HepG2 (cell line): Measurements from ENCODE around the gene RALY. TPM values are rescaled to one million over a fixed set of nuclear protein-coding genes. Genes with fewer than 3 reads are reported as not detected.

Experiments used
- CEBPG ChIP-seq: IDR thresholded peaks from 2 replicates; pipeline ENCODE4 v1.6.1; 2016
- EP300 ChIP-seq, 3 experiments: sonication (generic) in 1 of 3; formaldehyde crosslinking in 1 of 3; IDR thresholded peaks; 2 replicates each; pipeline versions ENCODE4 v1.5.1 to v1.6.1; 2011 to 2020; ENCODE audit warnings: low read depth in 2 of 3, low read length in 2 of 3, borderline replicate concordance in 1 of 3, improper control_type of control experiment in 1 of 3, mild to moderate bottlenecking in 1 of 3, missing genetic modification reagents in 1 of 3, moderate library complexity in 1 of 3
- FOSL2 ChIP-seq: sonication (generic); formaldehyde crosslinking; IDR thresholded peaks from 2 replicates; pipeline ENCODE4 v1.4.0; 2020; ENCODE audit warnings: missing genetic modification reagents
- HNF1B ChIP-seq: sonication (generic); formaldehyde crosslinking; IDR thresholded peaks from 2 replicates; pipeline ENCODE4 v1.5.1; 2020; ENCODE audit warnings: mild to moderate bottlenecking, moderate library complexity, missing genetic modification reagents
- MIER3 ChIP-seq: IDR thresholded peaks from 2 replicates; pipeline ENCODE4 v1.6.1; 2016; ENCODE audit warnings: missing compliant biosample characterization, borderline replicate concordance
- PATZ1 ChIP-seq: sonication (generic); formaldehyde crosslinking; IDR thresholded peaks from 2 replicates; pipeline ENCODE4 v1.4.0; 2020; ENCODE audit warnings: missing genetic modification reagents
- THAP11 ChIP-seq: IDR thresholded peaks from 2 replicates; pipeline ENCODE4 v1.6.1; 2016; ENCODE audit warnings: missing biosample characterization, missing genetic modification reagents
- ZNF280B ChIP-seq: sonication (generic); formaldehyde crosslinking; IDR thresholded peaks from 2 replicates; pipeline ENCODE4 v1.5.0; 2020; ENCODE audit warnings: missing genetic modification reagents, mild to moderate bottlenecking, borderline replicate concordance
- ZNF580 ChIP-seq: IDR thresholded peaks from 2 replicates; pipeline ENCODE4 v1.6.1; 2016; ENCODE audit warnings: low read depth, borderline replicate concordance
- polyA plus RNA-seq, 8 experiments: library from polyadenylated mRNA; depleted of rRNA in 3 of 8; stranded (reverse) in 7 of 8; unstranded in 1 of 8; fragments of >200 nt; fragmentation: Illumina TruSeq in 4 of 8; extraction: Trizol in 4 of 8; gene quantifications; 2 replicates each; pipeline versions ENCODE4 v1.2.1 to v1.2.3, GENCODE V29; 2011 to 2016; ENCODE audit warnings: low read depth in 4 of 8, missing spikeins in 1 of 8, mixed read lengths in 1 of 8; ENCODE audit not compliant: insufficient read depth in 1 of 8
- total RNA-seq, 5 experiments: library from RNA; depleted of rRNA; stranded (reverse); fragments of >200 nt; fragmentation: Illumina TruSeq; extraction: Trizol; gene quantifications; 2 replicates each; pipeline ENCODE4 v1.2.3, GENCODE V29; 2016; ENCODE audit warnings: low read depth in 1 of 5
- TF ChIP-seq, protein P1 (sequence below): sonication (generic); formaldehyde crosslinking; IDR thresholded peaks from 2 replicates; pipeline ENCODE4 v1.4.0; 2020; ENCODE audit warnings: mild to moderate bottlenecking, missing genetic modification reagents, borderline replicate concordance
- TF ChIP-seq, protein P2 (sequence below): sonication (generic); formaldehyde crosslinking; conservative IDR thresholded peaks from 2 replicates; pipeline ENCODE4 v1.4.0; 2020; ENCODE audit warnings: mild to moderate bottlenecking, missing genetic modification reagents, moderate library complexity

RALY gene
- total and polyA plus RNA-seq, 2 of the 13 experiments (the other 11 are each of a cell fraction or from before 2014, with no cell fraction given) = 178 to 186 TPM

DNA sequence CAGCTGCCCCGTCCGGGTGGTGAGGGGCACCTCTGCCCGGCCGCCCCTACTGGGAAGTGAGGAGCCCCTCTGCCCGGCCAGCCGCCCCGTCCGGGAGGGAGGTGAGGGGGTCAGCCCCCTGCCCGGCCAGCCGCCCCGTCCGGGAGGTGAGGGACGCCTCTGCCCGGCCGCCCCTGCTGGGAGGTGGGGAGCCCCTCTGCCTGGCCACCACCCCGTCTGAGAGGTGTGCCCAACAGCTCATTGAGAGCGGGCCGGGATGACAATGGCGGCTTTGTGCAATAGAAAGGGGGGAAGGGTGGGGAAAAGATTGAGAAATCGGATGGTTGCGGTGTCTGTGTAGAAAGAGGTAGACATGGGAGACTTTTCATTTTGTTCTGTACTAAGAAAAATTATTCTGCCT is 139.2 kb downstream of the RALY start (continued):
- TF ChIP-seq THAP11 (CRISPR knock-in tag) (peak; percentile 10; the same call in 1 of the 2 replicates), FOSL2 (CRISPR knock-in tag) (peak; percentile 35), HNF1B (CRISPR knock-in tag) (peak; percentile 30; the same call in 1 of the 2 replicates), ZNF280B (CRISPR knock-in tag) (peak; percentile 86), CEBPG (CRISPR knock-in tag) (peak; percentile 85), MIER3 (CRISPR knock-in tag) (0 out of 2 replicates have a peak, but pooled peaks have one; percentile 61), PATZ1 (peak; percentile 91), ZNF580 (CRISPR knock-in tag) (peak; percentile 17; the same call in 1 of the 2 replicates), EP300 (IDR thresholded peaks at IDR 0.05; ENCODE audit: low read depth in 2 of 2, low read length in 2 of 2) (peak in 1 of 2 experiments; percentile 52; a peak in 1 of 4 replicates), EP300 (CRISPR knock-in tag; IDR thresholded peaks at IDR 0.05; ENCODE audit: borderline replicate concordance) (peak; percentile 44; the same call in 1 of the 2 replicates)
- TF ChIP-seq, protein P1, sequence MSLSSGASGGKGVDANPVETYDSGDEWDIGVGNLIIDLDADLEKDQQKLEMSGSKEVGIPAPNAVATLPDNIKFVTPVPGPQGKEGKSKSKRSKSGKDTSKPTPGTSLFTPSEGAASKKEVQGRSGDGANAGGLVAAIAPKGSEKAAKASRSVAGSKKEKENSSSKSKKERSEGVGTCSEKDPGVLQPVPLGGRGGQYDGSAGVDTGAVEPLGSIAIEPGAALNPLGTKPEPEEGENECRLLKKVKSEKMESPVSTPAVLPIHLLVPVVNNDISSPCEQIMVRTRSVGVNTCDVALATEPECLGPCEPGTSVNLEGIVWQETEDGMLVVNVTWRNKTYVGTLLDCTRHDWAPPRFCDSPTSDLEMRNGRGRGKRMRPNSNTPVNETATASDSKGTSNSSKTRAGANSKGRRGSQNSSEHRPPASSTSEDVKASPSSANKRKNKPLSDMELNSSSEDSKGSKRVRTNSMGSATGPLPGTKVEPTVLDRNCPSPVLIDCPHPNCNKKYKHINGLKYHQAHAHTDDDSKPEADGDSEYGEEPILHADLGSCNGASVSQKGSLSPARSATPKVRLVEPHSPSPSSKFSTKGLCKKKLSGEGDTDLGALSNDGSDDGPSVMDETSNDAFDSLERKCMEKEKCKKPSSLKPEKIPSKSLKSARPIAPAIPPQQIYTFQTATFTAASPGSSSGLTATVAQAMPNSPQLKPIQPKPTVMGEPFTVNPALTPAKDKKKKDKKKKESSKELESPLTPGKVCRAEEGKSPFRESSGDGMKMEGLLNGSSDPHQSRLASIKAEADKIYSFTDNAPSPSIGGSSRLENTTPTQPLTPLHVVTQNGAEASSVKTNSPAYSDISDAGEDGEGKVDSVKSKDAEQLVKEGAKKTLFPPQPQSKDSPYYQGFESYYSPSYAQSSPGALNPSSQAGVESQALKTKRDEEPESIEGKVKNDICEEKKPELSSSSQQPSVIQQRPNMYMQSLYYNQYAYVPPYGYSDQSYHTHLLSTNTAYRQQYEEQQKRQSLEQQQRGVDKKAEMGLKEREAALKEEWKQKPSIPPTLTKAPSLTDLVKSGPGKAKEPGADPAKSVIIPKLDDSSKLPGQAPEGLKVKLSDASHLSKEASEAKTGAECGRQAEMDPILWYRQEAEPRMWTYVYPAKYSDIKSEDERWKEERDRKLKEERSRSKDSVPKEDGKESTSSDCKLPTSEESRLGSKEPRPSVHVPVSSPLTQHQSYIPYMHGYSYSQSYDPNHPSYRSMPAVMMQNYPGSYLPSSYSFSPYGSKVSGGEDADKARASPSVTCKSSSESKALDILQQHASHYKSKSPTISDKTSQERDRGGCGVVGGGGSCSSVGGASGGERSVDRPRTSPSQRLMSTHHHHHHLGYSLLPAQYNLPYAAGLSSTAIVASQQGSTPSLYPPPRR = peak; percentile 25; the same call in 1 of the 2 replicates
- TF ChIP-seq, protein P2, sequence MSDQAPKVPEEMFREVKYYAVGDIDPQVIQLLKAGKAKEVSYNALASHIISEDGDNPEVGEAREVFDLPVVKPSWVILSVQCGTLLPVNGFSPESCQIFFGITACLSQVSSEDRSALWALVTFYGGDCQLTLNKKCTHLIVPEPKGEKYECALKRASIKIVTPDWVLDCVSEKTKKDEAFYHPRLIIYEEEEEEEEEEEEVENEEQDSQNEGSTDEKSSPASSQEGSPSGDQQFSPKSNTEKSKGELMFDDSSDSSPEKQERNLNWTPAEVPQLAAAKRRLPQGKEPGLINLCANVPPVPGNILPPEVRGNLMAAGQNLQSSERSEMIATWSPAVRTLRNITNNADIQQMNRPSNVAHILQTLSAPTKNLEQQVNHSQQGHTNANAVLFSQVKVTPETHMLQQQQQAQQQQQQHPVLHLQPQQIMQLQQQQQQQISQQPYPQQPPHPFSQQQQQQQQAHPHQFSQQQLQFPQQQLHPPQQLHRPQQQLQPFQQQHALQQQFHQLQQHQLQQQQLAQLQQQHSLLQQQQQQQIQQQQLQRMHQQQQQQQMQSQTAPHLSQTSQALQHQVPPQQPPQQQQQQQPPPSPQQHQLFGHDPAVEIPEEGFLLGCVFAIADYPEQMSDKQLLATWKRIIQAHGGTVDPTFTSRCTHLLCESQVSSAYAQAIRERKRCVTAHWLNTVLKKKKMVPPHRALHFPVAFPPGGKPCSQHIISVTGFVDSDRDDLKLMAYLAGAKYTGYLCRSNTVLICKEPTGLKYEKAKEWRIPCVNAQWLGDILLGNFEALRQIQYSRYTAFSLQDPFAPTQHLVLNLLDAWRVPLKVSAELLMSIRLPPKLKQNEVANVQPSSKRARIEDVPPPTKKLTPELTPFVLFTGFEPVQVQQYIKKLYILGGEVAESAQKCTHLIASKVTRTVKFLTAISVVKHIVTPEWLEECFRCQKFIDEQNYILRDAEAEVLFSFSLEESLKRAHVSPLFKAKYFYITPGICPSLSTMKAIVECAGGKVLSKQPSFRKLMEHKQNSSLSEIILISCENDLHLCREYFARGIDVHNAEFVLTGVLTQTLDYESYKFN = peak; percentile 64
